Prostate gland (tissue), 2 donors: Measurements from ENCODE around the gene RANBP3. TPM values are rescaled to one million over a fixed set of nuclear protein-coding genes. Genes with fewer than 3 reads are reported as not detected.

Experiments used
- DNase-seq: peaks from one replicate; pipeline ENCODE4 v3.0.0-alpha.2; 2019; ENCODE audit warnings: low spot score
- H3K27ac ChIP-seq, 2 donors: fragments of 200-600 bp; sonication (generic); 2 replicates each; pipeline ENCODE4 v1.5.1; 2017 to 2019
- H3K27me3 ChIP-seq: fragments of 200-600 bp; sonication (generic); replicated peaks from 2 replicates; pipeline ENCODE4 v1.5.1; 2019; ENCODE audit not compliant: insufficient read depth
- H3K36me3 ChIP-seq, 2 donors: fragments of 200-600 bp; sonication (generic); 1 replicate in 1 of 2; 2 replicates in 1 of 2; pipeline versions ENCODE4 v1.5.1 to v1.8.1; 2017 to 2019
- H3K4me1 ChIP-seq: fragments of 200-600 bp; sonication (generic); replicated peaks from 2 replicates; pipeline ENCODE4 v1.5.1; 2019
- H3K4me3 ChIP-seq, 2 donors: fragments of 200-600 bp; sonication (generic); 2 replicates each; pipeline ENCODE4 v1.5.1; 2017 to 2019
- H3K9me3 ChIP-seq: fragments of 200-600 bp; sonication (generic); 2 replicates; pipeline ENCODE4 v1.5.1; 2017
- POLR2A ChIP-seq: fragments of 450-650 bp; IDR thresholded peaks from one replicate; pipeline ENCODE4 v1.6.1; 2016; ENCODE audit warnings: antibody characterized with exemption, mild to moderate bottlenecking
- POLR2AphosphoS5 ChIP-seq: sonication (generic); formaldehyde crosslinking; IDR thresholded peaks from one replicate; pipeline ENCODE4 v1.6.1; 2017; ENCODE audit warnings: antibody characterized with exemption
- WGBS: methylation state at CpG from one replicate; pipeline ENCODE4 v1.1.5; 2018; 5-methylcytosine and 5-hydroxymethylcytosine counted together
- intact Hi-C: fragments of 100-400 bp; cut with DNase I; formaldehyde crosslinking; loops from one replicate; pipeline ENCODE4 v1.14.2; 2022
- total RNA-seq, 2 donors: library from RNA; depleted of rRNA; stranded (reverse); fragments of >200 nt; gene quantifications; one replicate each; pipeline ENCODE4 v1.1.0, GENCODE V29; 2016
- TF ChIP-seq, protein P1 (sequence below), 4 experiments: fragments of 200-600 bp in 2 of 4; fragments of 450-650 bp in 2 of 4; sonication (generic) in 2 of 4; IDR thresholded peaks; 1 replicate in 3 of 4; 2 replicates in 1 of 4; pipeline ENCODE4 v1.5.1; 2016 to 2019; ENCODE audit warnings: antibody characterized with exemption in 4 of 4, mild to moderate bottlenecking in 2 of 4, moderate library complexity in 2 of 4

RANBP3 gene
- total RNA-seq, 2 donors from 2014 or later = 84.6 to 120 TPM

DNA sequence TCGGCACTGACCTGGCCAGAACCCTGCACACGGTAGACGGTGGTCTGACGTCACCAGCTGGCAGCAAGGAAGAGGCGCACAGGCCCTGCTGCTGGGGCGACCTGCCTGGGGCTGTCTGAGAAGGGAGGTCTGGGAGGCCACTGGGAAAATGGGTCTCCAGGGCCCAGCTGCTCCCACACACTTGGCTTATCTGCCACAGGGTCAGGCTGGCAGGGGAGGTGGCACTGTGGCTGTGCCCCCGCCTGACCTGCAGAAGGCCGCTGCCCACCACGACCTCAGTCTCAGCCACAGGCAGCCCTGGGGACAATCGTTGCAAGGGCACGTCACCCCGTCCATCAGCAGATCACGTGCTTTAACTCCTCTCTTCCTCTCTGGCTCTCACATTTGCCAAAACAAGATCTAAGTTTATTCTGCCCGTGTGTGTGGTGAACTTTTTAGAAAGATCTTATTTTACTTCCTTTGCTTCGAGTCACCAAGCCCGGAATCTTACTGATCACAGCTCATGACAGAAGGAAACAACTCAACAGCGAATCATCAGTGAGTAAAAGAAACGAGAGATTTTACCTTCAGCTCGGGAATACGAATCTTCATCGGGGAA, 45.2 kb upstream of the RANBP3 start:
- Histone ChIP-seq H3K4me3 (no peak overlapping the region), H3K9me3 (no peaks in the 10 kb centered on the region), H3K27me3 (no peaks in the 10 kb centered on the region), H3K36me3 (no peaks in the 10 kb centered on the region), H3K27ac (no peak overlapping the region), H3K4me1 (peaks cover 17% of the 10 kb centered on the region)
- WGBS = 65% methylated on average over 21 of the region's 21 CpGs
- TF ChIP-seq POLR2AphosphoS5 = no peak
- no peak for TF ChIP-seq POLR2A
- TF ChIP-seq, protein P1, sequence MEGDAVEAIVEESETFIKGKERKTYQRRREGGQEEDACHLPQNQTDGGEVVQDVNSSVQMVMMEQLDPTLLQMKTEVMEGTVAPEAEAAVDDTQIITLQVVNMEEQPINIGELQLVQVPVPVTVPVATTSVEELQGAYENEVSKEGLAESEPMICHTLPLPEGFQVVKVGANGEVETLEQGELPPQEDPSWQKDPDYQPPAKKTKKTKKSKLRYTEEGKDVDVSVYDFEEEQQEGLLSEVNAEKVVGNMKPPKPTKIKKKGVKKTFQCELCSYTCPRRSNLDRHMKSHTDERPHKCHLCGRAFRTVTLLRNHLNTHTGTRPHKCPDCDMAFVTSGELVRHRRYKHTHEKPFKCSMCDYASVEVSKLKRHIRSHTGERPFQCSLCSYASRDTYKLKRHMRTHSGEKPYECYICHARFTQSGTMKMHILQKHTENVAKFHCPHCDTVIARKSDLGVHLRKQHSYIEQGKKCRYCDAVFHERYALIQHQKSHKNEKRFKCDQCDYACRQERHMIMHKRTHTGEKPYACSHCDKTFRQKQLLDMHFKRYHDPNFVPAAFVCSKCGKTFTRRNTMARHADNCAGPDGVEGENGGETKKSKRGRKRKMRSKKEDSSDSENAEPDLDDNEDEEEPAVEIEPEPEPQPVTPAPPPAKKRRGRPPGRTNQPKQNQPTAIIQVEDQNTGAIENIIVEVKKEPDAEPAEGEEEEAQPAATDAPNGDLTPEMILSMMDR (IDR thresholded peaks at IDR 0.05) = no peak
- intact Hi-C loops = loop anchor here (2.0 kb wide), 2 partner anchors 36 to 220 kb away; no protein-coding TSS in a partner anchor
- no peak for DNase-seq

- no peak for DNase-seq
- Histone ChIP-seq H3K9me3 (no peaks in the 10 kb centered on the region), H3K27me3 (no peaks in the 10 kb centered on the region), H3K4me3 (no peak overlapping the region), H3K27ac (peak overlapping the region in 1 of 2 donors; percentile 84), H3K36me3 (no peaks in the 10 kb centered on the region), H3K4me1 (peaks cover 17% of the 10 kb centered on the region)
- TF ChIP-seq, protein P1 (IDR thresholded peaks at IDR 0.05) = no peak
- intact Hi-C loops = loop anchor here (2.0 kb wide), 2 partner anchors 36 to 220 kb away; no protein-coding TSS in a partner anchor
- WGBS = 69% methylated on average over 16 of the region's 16 CpGs
Observed at GRCh38 chr19:6022570-6023064, 44.7 kb upstream of the RANBP3 start.

DNA sequence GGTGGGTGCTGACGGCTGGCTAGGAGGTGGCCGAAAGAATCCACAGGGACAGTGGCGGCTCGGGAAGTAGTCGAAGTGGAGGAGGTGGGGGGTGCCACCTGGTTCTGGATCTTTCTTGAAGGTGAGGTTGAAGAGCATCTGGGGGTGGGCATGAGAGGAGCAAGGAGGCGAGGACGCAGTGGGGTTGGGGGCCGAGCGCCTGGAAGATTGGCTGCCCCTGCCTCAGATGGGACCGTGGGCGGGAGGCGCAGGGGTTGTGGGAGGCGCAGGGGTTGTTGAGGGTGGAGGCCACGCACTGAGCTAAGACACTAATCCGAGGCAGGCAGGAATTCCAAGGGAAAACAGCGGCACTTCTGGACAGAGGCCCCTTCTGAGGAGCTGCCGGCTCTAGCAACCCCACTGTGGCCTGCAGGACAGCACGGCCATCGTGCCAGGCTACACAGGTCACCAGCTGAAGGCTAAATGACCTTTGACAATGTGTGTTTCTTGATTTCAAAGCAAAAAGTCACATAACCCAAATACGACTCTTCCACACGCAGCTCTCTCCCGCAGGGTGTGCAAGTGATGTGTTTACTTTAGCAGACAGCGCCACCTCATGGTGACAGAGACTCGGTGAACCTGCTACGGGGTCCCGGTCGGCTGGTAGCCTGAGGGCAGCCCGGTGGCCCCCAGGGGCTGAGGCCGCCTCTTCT, 44.1 kb upstream of the RANBP3 start:
- intact Hi-C loops = loop anchor here (2.0 kb wide), 2 partner anchors 35 to 219 kb away; no protein-coding TSS in a partner anchor
- H3K4me1 ChIP-seq = peaks cover 17% of the 10 kb centered on the region
- no peaks in the 10 kb centered on the region for H3K27me3 ChIP-seq
- H3K4me3 ChIP-seq = no peak overlapping the region
- WGBS = 51% methylated on average over 29 of the region's 29 CpGs
- H3K9me3 ChIP-seq = no peaks in the 10 kb centered on the region
- H3K36me3 ChIP-seq = no peaks in the 10 kb centered on the region
- peak overlapping the region; percentile 84 to 90 for H3K27ac ChIP-seq
- TF ChIP-seq POLR2A (no peak), POLR2AphosphoS5 (peak; percentile 71)
- TF ChIP-seq, protein P1 (IDR thresholded peaks at IDR 0.05) = peak; percentile 75 to 98 (median 91)
- DNase-seq = peak; percentile 85

DNA sequence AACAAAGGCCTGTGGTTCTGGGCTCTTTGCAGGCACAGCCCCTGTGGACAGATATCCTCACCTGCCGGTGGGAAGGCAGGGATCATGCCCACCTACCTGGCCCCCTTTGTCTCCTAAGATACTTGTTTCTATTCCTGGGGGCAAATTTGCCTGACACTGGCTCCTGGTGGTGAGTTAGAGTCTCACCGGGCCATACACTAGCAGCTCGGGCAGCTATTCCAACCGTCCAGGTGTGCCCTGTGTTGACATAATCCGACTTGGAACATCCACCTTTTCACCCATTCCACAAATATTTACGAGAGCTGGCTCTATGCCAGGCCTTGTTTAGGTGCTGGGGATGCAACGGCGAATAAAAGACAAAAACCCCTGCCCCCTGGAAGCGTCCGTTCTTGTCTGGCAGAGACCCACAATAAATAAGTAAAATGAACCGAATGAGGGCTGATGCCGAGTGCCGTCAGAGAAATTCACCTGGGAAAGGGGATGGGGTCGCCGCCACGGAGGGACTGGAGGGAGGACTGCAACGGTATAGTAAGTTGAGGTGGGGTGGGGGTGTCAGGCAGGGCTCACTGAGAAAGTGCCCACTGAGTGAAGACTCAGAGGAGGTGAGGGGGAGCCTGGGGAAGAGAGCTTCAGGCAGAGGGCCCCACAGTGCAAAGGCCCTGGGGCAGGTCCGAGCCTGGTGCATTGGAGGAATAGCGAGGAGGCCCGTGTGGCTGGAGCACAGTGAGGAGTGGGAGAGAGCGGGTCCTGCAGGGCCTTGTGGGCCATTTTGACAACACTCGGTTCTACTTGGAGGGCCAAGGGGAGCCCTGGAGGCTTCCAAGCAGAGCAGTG, 43.2 kb upstream of the RANBP3 start:
- Histone ChIP-seq H3K4me3 (peak overlapping the region; percentile 8 to 24), H3K9me3 (no peaks in the 10 kb centered on the region), H3K27ac (peak overlapping the region; percentile 84 to 90), H3K36me3 (no peaks in the 10 kb centered on the region), H3K4me1 (peaks cover 17% of the 10 kb centered on the region), H3K27me3 (no peaks in the 10 kb centered on the region)
- intact Hi-C loops = no loop called here
- no peak for TF ChIP-seq POLR2A
- peak; percentile 13 for TF ChIP-seq POLR2AphosphoS5
- TF ChIP-seq, protein P1 (IDR thresholded peaks at IDR 0.05) = peak in 1 of 4 experiments; percentile 47
- 46% methylated on average over 22 of the region's 22 CpGs for WGBS
- peak; percentile 87 for DNase-seq
